ENCODE results near the gene PRR15L. TPM values are rescaled to one million over a fixed set of nuclear protein-coding genes. Genes with fewer than 3 reads are reported as not detected.

PRR15L gene
- total RNA-seq, 3 donors from 2014 or later, result 0.14 to 0.29 TPM; not detected in 1

DNA sequence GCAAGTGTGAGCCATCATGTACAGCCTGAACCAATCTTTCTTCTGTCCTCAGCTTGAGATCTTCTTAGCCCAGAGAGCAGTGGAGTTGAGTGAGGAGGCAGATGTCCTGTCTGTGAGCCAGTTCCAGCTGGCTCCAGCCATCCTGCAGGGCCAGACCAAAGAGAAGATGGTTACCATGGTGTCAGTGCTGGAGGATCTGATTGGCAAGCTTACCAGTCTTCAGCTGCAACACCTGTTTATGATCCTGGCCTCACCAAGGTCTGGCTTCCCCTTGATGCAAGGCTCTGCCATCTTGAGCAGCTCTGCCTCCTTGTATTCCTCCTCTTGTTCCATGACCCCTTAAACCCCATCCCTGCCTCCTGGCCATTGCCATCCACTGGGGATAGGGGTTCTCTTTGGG lies 22.9 kb upstream of the PRR15L start:
- no peaks in the 10 kb centered on the region for H3K9me3 Mint-ChIP-seq
- peaks cover 33% of the 10 kb centered on the region for H3K36me3 Mint-ChIP-seq (ENCODE audit: insufficient read depth)
- ATAC-seq (no peak), DNase-seq (no peak)
- peaks cover 7% of the 10 kb centered on the region for H3K4me1 Mint-ChIP-seq (ENCODE audit: low read depth)
- H3K4me3 Mint-ChIP-seq, result no peak overlapping the region
- no peaks in the 10 kb centered on the region for H3K27me3 Mint-ChIP-seq (ENCODE audit: low read depth)

- Mint-ChIP-seq H3K4me3 (no peak overlapping the region), H3K27me3 (ENCODE audit: low read depth) (no peaks in the 10 kb centered on the region), H3K4me1 (ENCODE audit: low read depth) (peaks cover 9% of the 10 kb centered on the region), H3K9me3 (no peaks in the 10 kb centered on the region), H3K36me3 (ENCODE audit: insufficient read depth) (peaks cover 30% of the 10 kb centered on the region)
- DNase-seq (peak; percentile 32), ATAC-seq (peak; percentile 78 to 82)
These were observed 20.6 kb upstream of the PRR15L start for GRCh38 chr17:47978324-47978723.

DNA sequence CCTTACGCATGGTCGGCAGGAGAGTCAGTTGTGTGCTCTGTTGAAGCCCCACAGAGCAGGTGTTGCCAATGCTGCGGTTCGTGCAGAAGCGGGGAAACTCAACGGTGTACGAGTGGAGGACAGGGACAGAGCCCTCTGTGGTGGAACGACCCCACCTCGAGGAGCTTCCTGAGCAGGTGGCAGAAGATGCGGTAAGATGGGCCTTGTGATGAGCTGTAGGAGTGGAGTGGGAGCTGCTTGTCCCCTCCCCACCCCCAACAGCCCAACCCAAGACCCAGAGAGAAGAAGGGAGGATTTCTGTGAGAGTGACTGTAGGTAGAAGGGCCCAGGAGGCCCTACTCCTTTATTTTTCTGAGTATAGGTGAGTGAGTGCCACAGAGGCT lies 18.1 kb upstream of the PRR15L start:
- peaks cover 13% of the 10 kb centered on the region for H3K4me1 Mint-ChIP-seq (ENCODE audit: low read depth)
- ATAC-seq, result no peak
- peaks cover 30% of the 10 kb centered on the region for H3K36me3 Mint-ChIP-seq (ENCODE audit: insufficient read depth)

DNA sequence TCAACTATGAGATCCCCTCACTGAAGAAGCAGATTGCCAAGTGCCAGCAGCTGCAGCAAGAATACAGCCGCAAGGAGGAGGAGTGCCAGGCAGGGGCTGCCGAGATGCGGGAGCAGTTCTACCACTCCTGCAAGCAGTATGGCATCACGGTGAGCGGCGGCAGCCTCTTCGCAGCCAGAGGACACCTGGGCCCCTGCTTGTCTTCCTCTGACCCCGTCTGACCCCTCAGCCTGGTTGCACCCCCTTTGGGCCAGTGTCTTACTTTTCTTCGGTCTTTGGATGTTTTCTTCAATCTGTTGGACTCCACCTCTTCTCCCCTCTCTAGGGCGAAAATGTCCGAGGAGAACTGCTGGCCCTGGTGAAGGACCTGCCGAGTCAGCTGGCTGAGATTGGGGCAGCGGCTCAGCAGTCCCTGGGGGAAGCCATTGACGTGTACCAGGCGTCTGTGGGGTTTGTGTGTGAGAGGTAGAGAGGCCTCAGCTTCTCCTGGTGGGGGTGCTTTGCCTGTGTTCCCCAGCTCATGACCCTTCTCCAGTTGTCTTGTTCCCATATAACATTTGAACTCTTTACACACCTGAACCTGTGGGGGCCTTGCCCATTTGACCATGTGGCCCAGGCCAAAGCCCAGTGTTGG lies 17.6 kb upstream of the PRR15L start:
- Mint-ChIP-seq H3K27me3 (ENCODE audit: low read depth) (no peaks in the 10 kb centered on the region), H3K9me3 (no peaks in the 10 kb centered on the region), H3K4me3 (no peak overlapping the region), H3K4me1 (ENCODE audit: low read depth) (peaks cover 17% of the 10 kb centered on the region), H3K36me3 (ENCODE audit: insufficient read depth) (peaks cover 25% of the 10 kb centered on the region)
- no peak for DNase-seq
- no peak for ATAC-seq

More for the DNA sequence above, 18.1 kb upstream of the PRR15L start:
- no peak overlapping the region for H3K4me3 Mint-ChIP-seq
- H3K9me3 Mint-ChIP-seq, result no peaks in the 10 kb centered on the region
- H3K27me3 Mint-ChIP-seq (ENCODE audit: low read depth), result no peaks in the 10 kb centered on the region
- DNase-seq, result no peak

DNA sequence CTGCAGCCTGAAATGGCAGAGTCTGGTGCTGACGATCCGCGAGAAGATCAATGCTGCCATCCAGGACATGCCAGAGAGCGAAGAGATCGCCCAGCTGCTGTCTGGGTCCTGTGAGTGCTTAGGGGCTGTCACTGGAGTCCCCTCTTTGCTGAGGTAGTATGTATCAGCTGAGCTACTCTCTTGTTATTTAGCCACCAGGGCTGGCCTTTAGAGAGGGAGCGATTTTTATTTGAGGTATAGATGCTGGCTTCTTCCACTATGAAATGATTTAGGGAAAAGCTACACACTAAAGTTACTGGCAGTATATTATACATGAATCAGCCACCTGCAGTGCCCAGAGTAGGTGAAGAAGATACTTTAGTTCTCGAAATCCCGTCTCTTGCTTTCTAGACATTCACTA lies 15.9 kb upstream of the PRR15L start:
- no peaks in the 10 kb centered on the region for H3K9me3 Mint-ChIP-seq
- DNase-seq (no peak), ATAC-seq (no peak)
- H3K4me3 Mint-ChIP-seq, result no peak overlapping the region
- peaks cover 16% of the 10 kb centered on the region for H3K36me3 Mint-ChIP-seq (ENCODE audit: insufficient read depth)
- H3K27me3 Mint-ChIP-seq (ENCODE audit: low read depth), result no peaks in the 10 kb centered on the region
- H3K4me1 Mint-ChIP-seq (ENCODE audit: low read depth), result peaks cover 25% of the 10 kb centered on the region

GRCh38 chr17:47970725-47971499 lies 13.2 kb upstream of the PRR15L start, which contains the start of gene CDK5RAP3:
Gene CDK5RAP3, plus strand, starts transcription at chr17:47971113. Its CDS starts 34 bp downstream, at chr17:47971147.
- Mint-ChIP-seq H3K36me3 (ENCODE audit: insufficient read depth) (peaks cover 9% of the 10 kb centered on the region), H3K4me1 (ENCODE audit: low read depth) (peaks cover 25% of the 10 kb centered on the region), H3K4me3 (peak within 1 kb of the TSS; percentile 96), H3K27me3 (ENCODE audit: low read depth) (no peaks in the 10 kb centered on the region), H3K9me3 (no peaks in the 10 kb centered on the region)
- ATAC-seq (peak; percentile 99 to 100), DNase-seq (peak; percentile 98)

- H3K27me3 Mint-ChIP-seq (ENCODE audit: low read depth), result no peaks in the 10 kb centered on the region
- H3K36me3 Mint-ChIP-seq (ENCODE audit: insufficient read depth), result peaks cover 5% of the 10 kb centered on the region
- H3K9me3 Mint-ChIP-seq, result no peaks in the 10 kb centered on the region
- H3K4me1 Mint-ChIP-seq (ENCODE audit: low read depth), result peaks cover 25% of the 10 kb centered on the region
- ATAC-seq, result no peak
- no peak for DNase-seq
- H3K4me3 Mint-ChIP-seq, result peak overlapping the region; percentile 96
These were observed 12.4 kb upstream of the PRR15L start for GRCh38 chr17:47969930-47970724.

DNA sequence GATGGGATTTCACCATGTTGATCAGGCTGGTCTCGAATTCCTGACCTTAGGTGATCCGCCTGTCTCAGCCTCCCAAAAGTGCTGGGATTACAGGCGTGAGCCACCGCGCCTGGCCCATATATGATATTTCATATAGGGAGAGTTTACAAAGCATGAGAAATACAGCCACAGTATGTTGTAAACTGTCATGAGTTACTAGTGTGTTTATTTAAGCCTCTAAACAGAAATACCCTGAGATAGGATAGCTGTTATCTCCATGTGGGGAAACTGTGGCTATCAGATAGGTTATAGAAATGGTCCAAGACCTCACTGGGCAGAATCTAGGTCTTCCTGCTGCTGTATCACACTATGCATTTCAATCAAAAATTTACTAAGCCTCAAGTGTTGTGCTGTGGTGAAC lies 11.2 kb upstream of the PRR15L start:
- no peak for ATAC-seq
- Mint-ChIP-seq H3K27me3 (ENCODE audit: low read depth) (no peaks in the 10 kb centered on the region), H3K9me3 (no peaks in the 10 kb centered on the region), H3K4me3 (no peak overlapping the region), H3K4me1 (ENCODE audit: low read depth) (peaks cover 25% of the 10 kb centered on the region), H3K36me3 (ENCODE audit: insufficient read depth) (no peaks in the 10 kb centered on the region)
- no peak for DNase-seq

DNA sequence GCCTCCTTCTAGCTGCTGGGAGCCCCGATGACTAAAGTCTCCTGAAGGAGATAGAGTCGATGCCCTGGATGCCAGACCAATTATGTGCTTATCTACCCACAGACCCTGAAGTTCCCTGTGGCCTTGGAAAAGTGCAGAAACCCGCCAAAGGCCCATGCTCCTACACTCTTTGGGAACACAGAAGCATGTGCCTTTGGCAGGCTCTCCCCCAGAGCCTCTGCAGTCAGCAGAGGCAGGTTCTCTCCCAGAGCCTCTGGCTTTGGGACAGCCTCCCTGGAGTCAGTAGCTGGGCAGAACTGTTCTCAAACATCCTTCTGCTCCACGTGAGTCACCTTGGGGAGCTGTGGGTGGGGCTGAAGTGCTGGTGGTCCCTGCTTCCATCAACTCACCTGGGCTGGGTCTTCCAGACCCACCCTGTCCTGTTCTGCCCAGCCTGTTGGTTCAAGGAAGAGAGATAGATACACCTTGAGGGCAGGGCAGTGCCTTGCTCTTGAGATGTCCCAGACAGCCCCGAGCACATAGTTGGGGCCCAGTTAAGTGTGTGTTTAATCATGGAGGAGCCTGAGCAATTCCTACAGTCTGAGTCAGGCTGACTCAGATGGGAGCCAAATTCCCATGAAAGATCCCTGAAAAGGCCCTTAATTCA lies 10.0 kb upstream of the PRR15L start:
- no peaks in the 10 kb centered on the region for H3K36me3 Mint-ChIP-seq (ENCODE audit: insufficient read depth)
- no peak for ATAC-seq
- DNase-seq, result no peak
- H3K4me1 Mint-ChIP-seq (ENCODE audit: low read depth), result peaks cover 21% of the 10 kb centered on the region
- no peaks in the 10 kb centered on the region for H3K27me3 Mint-ChIP-seq (ENCODE audit: low read depth)
- H3K4me3 Mint-ChIP-seq, result no peak overlapping the region
- H3K9me3 Mint-ChIP-seq, result no peaks in the 10 kb centered on the region

DNA sequence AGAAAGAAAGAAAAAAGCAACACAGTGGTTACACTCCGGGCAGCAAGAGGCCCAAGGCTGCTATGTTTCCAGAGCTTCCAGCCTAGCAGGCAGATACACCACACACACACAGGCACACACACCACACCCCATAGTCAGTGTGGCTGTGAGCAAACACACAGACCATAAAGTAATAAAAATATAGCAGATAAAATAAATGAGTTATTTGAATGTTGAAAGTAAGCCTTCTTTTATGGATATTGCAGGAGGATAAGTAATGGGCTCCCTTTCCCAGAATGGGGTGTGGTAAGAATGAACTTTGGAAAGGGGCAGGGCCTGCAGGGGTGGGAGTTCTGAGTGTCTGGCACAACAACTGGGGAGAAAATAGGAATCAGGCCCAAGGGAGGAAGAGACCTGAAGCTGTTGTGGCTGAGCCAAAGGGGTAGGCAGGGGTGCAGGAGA lies 8.4 kb upstream of the PRR15L start:
- no peaks in the 10 kb centered on the region for H3K9me3 Mint-ChIP-seq
- no peak for DNase-seq
- no peak overlapping the region for H3K4me3 Mint-ChIP-seq
- H3K27me3 Mint-ChIP-seq (ENCODE audit: low read depth), result no peaks in the 10 kb centered on the region
- no peaks in the 10 kb centered on the region for H3K36me3 Mint-ChIP-seq (ENCODE audit: insufficient read depth)
- H3K4me1 Mint-ChIP-seq (ENCODE audit: low read depth), result peaks cover 13% of the 10 kb centered on the region
- ATAC-seq, result no peak

DNA sequence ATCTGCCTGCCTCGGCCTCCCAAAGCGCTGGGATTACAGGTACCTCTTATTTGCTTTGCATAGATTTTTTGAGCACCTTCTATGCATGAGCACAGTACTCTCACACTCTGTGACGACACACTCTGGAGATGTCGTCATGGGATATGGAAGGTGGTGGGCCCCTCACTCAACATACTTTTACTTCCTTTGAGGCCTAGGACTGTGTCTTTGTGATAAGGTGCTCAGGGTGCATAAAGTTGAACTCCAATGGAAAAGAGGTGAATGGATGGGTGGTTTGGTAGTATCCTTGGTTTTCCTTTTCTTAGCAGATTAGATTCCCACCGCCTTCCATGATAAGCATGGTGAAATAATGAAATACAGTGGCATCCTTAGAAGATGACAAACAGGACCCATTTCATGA lies 7.2 kb upstream of the PRR15L start:
- Mint-ChIP-seq H3K27me3 (ENCODE audit: low read depth) (no peaks in the 10 kb centered on the region), H3K4me3 (no peak overlapping the region), H3K36me3 (ENCODE audit: insufficient read depth) (no peaks in the 10 kb centered on the region), H3K9me3 (no peaks in the 10 kb centered on the region), H3K4me1 (ENCODE audit: low read depth) (peaks cover 4% of the 10 kb centered on the region)
- ATAC-seq (no peak), DNase-seq (no peak)

DNA sequence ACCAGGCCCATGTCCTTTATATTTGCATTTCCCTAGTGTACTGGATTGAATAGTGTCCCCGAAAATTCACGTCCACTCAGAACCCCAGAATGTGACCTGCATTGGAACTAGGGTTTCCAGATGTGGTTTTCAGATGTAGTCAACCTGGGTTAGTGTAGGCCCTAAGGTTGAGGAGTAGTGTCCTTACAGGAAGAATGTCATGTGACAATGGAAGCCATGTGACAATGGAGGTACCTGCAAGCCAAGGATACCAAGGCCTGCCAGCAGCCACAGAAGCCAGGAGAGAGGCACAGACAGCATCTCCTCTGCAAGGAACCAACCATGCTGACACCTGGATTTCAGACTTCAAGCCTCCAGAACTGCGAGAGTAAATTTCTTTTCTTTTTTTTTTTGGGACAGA lies 5.2 kb upstream of the PRR15L start:
- H3K4me3 Mint-ChIP-seq, result no peak overlapping the region
- ATAC-seq (no peak), DNase-seq (no peak)
- no peaks in the 10 kb centered on the region for H3K36me3 Mint-ChIP-seq (ENCODE audit: insufficient read depth)
- H3K4me1 Mint-ChIP-seq (ENCODE audit: low read depth), result no peaks in the 10 kb centered on the region
- no peaks in the 10 kb centered on the region for H3K27me3 Mint-ChIP-seq (ENCODE audit: low read depth)
- H3K9me3 Mint-ChIP-seq, result no peaks in the 10 kb centered on the region

DNA sequence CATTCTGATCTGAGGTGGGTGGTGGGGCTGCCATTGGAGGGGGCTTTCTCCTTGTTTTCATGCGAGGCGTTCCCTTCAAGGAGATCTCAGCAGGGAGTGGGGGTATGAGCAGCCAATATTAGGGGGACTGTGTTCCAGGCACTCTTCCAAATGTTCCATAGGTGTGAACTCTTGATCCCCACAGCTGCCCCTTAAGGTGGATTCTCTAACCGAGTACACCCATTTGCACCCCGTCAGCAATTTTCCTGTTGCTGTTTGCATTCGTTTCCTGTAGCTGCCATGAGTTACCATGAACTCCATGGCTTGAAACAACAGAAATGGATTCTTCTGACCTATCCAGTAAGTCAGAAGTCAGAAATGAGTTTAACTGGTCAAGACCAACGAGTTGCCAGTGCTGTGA lies 3.7 kb upstream of the PRR15L start:
- no peak for DNase-seq
- Mint-ChIP-seq H3K36me3 (ENCODE audit: insufficient read depth) (no peaks in the 10 kb centered on the region), H3K9me3 (no peaks in the 10 kb centered on the region), H3K27me3 (ENCODE audit: low read depth) (no peaks in the 10 kb centered on the region), H3K4me1 (ENCODE audit: low read depth) (no peaks in the 10 kb centered on the region), H3K4me3 (no peak overlapping the region)
- ATAC-seq, result no peak
